ENCODE data around the gene SLC44A1.
"Not testable (repeated sequence)": the region's sequence is repeated elsewhere in the genome, so short reads cannot be mapped to it uniquely, and the experiment has no call there.

Gene SLC44A1

DNA sequence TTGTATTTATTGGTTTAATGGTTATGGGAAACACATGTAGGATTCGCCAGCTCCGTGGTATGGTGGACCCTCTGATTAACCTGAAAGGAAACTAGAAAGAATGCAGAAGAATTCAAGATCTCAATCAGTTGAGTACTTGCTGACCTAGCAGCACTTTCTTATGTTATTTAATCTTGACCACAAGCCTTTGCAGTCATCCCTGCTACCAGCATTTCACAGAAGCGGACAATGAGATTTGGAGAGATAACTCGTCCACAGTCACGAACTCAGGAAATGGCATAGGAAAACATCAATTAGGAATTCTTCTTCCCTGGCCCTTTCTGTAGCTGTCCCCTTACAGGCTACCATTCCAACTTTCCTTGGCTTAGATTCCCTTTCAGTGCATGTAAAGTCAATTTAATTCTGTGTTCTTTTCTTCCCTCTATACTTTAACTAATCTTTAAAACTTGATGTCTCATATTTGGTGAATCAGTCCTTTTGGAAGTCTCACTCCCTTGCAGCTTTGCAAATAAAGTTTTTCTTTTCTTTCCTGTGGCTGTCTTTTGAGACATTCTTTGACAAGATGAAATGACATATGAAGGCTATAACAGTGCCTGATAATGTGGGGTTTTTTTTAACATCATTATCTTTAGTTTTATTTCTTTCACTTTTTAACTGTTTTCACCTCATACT lies 1.3 kb upstream of the SLC44A1 start:
- no peak for DNase-seq

DNA sequence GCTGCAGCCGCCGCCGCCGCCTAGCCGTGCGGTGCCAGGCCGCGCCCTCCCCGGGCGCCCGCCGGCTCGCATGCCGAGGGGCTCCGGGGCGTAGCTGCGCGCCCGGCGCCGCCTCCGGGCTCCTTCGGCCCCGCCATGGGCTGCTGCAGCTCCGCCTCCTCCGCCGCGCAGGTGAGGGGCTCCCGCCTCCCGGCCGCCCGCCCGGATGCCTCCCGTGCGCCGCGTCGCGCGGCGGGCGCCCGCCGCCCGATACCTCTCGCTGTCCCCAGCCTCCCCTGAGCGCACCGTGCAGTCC lies 230 bp downstream of the SLC44A1 start:
- DNase-seq: no peak

DNA sequence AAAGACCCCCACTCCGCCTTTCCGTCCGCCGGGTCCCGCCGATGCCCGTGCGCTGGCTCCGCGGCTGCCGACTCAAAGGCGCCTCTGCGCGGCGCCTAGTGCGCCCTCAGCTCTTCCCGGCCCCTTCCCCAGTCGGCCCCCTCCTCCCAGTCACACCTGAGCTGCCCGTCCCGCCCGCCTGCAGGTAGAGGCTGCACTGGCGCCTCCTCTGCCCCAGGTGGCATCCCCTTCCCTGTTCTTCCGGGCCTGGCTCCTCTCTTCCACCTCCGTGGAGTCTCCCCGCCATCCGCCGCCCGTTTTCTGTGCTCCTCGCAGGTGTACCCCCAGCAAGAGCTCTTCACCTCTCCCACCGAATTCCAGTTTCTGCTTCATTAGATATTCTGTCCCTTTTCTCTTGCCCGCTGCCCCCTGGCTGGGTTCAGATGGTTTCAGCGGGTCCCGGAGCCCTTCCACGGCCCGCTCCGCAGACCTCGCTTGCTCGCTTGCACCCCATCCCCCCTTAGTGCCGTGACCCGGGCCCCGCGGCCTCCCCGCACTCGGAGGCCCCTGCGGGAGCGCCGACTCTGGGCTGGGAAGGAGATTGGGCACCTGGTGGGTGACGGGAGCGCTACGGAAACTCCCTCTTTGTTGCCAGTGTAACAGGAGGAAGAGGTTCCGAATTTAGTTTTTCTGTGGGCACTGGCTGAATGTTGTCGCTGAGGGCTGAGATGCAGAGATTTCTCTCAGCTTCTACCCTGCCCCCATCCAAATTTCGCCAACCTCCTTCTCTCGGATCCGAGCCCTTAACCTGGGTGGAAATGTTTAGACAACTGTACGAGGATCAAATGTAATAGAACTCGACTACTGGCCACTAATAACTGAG lies 809 bp downstream of the SLC44A1 start:
- DNase-seq: peak; percentile 60

DNA sequence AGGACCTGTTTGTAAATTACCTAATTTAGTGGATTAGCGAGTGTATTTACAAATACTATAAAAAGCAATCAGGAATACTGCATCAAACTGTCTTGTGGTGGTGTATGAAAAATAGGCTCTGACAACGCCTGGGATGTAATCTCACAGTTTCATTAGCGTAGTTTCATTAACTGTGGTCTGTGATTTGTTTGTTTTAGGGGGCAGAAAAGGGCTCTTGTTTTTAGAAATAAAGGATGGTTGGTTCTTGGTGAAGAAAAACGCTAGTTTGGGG lies 1.4 kb downstream of the SLC44A1 start:
- DNase-seq: no peak

DNA sequence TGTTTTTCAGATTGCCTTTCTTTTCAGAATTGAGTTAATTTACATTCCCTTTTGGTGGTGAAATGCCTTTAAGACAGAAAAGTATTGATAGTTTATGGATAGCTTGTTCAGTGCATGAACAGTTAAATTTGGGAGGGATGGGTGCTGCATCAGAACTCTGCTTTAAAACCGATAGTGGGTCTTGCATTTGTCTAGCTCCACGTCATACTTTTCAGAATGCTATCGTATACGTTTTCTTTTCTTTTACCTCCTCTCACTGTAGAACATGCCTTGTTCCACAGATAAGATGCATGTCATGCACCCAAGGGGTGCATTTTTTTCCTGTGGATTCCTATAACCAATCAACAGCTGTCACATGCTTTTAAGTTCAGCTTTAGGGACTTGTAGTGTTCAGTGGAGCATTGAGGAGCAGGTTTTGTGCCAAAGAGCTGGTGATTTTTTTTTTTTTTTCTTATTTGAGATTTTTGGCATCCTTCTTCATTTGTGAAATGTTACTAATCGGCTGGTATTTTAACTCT lies 2.3 kb downstream of the SLC44A1 start:
- no peak for DNase-seq

DNA sequence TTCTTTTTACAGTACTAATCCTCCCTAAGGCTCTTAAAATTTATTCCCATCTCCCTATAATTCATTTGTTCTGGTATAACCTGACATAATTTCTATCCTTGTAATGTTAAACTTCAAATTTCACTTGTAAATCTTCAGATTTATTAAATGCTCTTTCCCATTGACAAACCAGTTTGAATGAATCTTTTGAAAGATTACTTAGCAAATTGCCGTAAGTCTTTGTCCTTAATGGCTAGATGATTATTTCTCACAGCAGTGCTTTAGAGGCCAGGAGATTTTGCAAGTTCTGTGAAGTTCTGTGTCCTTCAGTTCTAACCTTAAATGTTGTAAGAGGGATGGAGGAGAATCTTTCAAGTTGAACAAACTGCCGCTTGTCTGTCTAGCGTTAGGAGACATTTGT lies 4.2 kb downstream of the SLC44A1 start:
- DNase-seq: no peak

DNA sequence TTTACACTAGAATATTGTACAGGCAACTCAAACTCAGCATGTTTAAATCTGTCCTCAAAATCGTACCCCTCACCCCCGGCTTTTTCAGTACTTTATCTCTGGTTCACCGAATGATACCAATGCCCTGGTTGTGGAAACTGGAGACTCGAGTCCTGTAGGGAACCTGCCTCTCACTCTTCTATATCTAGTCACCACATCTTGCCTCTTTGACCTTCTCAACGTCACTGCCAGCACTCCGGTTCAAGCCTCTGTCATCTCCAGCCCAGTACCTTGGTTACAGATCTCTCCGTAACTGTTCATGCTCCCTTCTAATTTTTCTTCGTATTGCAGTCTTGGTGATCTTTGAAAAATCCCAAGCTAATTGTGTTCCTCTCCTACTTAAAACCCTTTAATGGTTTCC lies 6.7 kb downstream of the SLC44A1 start:
- no peak for DNase-seq

DNA sequence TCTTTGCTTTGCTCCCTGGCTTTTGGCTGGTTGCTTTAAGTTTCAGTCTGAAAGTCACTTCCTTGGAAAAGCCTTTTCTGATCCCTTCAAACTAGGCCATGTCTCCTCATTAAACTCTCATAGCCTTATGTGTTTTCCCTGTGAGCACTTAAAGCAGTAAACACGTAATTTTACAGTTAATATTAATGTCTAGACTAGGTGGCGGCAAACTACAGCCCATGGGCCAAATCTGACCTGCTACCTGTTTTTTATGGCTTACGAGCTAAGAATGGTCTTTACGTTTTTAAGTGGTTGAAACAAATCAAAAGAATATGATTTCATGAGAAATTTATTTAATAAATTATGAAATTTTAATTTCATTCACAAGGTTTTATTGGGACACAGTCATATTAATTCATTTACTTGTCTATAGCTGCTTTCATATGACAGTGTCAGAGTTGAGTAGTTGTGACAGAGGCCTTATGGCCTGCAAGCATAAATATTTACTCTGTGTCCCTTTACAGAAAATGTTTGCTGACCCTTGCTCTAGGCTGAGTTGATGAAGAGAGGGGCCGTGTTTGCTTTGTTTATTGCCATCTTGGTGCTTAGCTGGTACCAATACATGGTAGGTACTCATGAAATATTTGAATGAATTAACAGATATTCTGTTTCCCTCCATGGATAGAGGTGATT lies 7.4 kb downstream of the SLC44A1 start:
- no peak for DNase-seq

DNA sequence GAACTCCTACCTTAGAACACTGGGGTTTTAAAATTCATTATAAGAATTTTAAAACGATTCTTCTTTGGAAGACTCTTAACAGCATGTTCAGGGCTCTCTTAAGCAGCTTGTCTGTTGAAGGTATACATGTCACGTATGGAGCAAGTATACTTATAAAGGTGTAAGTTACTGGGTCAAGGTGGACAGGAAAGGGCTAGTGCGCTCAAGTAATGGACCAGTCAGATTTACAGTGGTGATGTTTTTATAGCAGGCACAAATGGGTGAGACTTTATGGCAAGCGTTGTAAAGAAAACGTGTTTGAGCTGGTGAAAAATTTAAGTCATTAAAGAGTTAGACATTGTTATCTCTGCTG lies 7.9 kb downstream of the SLC44A1 start:
- no peak for DNase-seq

DNA sequence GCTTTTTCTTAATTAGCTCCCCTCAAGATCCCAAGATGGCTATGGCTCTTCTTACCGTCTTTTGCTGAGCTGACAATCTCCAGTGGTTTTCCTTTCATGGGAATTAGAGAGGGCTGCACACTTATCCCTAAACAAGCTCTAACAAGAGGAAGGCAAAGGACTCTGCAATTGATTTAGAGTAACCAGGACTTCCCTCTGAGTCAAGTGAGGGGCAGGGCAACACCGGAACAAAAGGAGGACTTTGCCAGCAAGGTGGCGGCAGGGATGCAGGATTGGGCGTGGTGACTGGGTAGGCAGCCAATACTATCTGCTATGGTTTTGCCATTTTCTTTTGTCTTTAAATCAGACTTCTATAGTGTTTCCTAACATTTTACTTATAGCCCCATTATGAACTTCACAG lies 9.8 kb downstream of the SLC44A1 start:
- DNase-seq: no peak

DNA sequence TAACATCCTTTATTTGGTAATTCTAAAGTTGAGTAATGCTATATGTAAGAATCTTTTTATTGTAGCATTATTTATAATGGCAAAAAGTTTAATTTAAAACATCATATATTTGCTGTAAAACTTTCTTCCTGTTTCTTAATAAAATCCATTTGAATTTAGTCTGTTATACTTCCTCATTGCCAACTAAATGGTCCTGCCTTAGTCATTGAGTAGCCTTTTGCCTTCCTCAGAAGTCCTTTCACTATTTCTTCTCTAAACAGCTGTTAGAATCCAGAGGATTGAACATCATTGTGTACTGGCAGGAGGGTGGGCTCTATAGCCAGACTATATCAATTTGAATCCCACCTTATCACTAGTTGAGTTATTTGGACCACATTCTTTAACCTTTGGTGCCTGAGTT lies 11.0 kb downstream of the SLC44A1 start:
- no peak for DNase-seq

DNA sequence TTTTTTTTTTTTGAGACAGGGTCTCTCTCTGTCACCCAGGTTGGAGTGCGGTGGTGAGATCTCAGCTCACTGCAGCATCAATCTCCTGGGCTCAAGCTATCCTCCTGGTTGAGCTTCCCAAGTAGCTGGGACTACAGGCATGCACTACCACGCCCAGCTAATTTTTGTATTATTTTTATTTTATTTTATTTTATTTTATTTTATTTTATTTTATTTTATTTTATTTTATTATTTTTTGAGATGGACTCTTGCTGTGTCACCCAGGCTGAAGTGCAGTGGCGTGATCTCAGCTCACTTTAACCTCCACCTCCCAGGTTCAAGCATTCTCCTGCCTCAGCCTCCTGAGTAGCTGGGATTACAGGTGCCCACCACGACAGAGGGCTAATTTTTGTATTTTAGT lies 12.1 kb downstream of the SLC44A1 start:
- not testable (repeated sequence) for DNase-seq

DNA sequence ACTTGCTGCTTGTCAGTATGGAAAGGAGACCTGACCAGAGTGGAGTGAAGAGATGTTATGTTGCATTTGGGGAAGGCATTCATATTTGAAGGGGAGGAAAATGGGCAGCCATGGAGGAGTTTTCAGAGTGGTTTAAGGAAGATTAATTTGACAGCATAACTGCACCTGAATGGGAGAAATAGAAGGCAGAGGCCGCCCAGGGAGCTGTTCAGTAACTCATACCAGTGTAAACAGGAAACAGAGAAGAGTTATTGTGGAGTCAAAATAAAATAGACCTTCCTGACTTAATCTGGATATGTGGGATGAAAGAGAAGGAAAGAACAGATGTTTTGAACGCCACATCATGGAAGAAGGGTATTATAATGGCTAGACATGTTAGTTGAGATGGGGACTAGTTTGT lies 13.4 kb downstream of the SLC44A1 start:
- DNase-seq: no peak

DNA sequence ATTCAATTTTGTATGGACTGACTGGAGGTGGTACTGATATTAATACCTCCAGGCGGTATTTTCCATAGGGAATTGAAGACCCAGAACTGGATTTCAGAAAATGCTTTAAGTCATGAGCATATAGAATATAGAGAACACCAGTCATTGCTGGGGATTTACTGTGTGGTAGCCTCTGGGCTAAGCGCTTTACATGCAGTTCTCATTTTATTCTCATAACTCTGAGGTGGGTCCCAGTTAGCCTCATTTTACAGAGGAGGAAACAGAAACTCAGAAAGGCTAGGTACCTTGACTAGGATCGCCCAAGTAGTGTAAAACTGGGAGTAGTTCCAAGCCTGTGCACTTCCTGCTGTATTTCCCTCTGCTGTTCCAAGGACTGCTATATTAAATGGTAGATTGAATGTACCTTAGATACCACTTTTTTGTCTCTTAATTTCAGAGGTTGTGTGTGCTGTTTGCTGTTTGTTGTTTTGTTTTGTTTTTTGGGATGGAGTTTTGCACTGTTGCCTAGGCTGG lies 13.8 kb downstream of the SLC44A1 start:
- DNase-seq: no peak

DNA sequence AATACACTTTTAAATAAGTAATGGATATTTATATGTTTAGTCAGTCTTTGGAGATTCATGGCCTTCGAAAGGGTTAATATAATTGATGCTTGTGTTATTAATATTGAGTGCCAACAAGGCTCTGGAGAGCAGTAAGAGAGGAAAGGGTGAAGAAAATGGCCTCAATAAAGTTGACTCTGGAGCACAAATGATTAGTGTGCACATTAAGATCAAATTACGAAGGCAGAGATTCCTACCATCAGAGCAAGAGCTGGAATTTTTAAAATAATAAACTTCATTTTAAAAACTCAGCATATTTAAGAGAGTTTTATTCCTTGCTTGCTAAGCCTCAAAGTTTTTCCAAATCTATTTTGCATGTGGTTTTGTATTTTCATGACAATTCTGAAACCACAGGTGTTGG lies 14.8 kb downstream of the SLC44A1 start:
- no peak for DNase-seq

DNA sequence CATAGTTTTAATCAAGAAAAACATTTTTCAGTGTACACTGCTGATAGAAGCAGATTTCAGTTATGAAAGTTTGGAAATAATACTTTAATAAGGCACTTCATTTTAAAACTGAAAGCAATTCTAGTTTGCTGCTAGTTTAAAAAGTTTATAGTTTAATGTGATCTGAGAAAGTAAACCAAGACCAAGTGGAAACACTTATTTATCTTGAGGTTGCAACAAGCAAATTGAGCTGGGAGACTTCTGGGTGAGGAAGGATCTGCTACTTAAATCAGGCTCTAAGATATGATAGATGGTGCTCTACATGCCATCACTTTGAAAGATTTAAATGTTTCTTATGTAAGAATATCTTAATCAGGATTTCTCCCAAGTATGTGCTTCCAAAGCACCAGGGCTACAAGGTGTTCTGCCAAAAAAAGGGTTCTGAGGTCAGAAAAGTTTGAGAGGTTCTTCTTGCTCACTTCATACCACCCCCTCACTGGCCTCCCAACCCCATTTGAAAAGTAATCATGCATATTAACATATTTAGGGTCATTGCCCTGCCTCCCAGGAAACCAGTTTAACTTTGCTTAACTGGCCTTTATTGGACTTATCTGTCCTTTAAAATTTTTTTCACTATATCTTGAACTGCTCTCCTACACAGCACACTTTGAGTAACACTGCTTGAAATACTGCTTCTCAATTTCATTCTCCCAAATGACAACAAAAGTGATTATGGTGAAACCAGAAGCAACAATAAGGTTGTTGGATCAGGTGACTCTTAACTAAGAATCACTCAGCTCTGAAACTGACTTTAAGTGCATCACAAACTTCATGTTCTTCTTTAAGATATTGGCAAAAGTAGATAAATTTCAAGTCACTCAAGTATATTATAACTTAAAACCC lies 15.5 kb downstream of the SLC44A1 start:
- no peak for DNase-seq

DNA sequence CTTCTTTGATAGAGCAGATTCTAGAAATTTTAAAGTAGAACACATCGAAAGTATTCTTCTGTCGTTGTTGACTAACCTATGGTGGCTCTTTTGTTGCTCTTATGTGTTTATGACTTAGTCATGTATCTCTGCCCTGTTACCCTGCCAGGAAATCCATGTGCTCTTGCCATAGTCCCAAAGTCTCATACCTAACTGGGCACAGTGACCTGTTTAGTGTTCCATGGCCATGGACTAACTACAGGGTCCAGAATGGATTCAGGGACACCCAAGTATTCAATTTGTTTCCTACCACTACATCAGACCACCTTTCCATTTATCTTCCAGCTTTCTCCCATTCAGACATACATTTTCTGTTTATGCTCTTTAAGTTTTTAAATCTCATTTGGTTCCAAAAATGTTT lies 18.0 kb downstream of the SLC44A1 start:
- no peak for DNase-seq

DNA sequence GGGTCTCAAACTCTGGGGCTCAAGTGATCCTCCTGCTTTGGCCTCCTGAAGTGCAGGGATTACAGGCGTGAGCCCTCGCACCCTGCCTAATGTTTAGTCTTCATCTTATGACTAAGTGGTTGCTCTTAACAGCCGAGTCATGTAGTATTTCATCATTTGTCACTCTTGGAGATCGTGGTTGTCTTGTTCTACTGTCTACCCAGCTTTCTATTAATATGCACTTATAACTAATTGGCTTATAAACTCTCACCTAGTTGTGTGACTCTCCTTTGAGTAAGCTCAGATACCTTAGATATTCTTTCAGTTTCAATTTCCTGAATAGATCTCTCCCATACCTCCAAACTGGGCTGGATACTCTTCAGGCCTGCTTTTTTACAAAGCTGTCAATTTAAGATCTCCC lies 19.9 kb downstream of the SLC44A1 start:
- no peak for DNase-seq

DNA sequence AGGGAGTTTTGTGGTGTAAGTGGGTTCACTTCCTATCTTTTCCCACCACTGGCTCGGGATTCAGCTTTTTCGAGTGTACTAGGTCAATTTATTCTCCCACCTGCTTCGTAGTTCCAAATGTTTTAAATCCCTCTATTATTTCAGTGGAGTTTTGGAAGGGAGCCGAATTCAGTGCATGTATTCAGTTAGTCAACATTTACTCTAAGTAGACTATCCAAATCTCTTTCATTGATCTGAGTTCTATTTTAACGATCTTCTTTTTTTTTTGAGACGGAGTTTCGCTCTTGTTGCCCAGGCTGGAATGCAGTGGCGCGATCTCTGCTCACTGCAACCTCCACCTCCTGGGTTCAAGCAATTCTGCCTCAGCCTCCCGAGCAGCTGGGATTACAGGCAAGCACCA lies 23.8 kb downstream of the SLC44A1 start:
- not testable (repeated sequence) for DNase-seq

DNA sequence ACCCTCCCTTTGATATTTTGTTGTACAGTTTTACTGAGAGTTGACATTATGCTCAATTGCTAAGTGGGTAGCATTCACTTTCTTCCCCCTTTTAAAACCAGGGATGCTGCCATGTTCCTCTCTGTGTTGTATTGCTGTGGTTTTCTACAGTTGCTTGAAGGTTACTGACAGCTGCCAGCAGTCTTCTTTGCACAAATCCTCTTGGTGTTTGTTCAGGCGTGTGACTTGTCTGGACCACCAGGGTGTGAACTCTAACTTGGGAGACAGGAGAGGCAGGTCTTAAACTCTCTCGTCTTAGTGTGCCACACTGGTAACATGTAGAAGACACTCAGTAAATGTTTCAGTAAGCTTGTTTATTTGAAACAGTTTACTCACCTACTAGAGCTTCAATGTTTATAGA lies 25.1 kb downstream of the SLC44A1 start:
- no peak for DNase-seq

DNA sequence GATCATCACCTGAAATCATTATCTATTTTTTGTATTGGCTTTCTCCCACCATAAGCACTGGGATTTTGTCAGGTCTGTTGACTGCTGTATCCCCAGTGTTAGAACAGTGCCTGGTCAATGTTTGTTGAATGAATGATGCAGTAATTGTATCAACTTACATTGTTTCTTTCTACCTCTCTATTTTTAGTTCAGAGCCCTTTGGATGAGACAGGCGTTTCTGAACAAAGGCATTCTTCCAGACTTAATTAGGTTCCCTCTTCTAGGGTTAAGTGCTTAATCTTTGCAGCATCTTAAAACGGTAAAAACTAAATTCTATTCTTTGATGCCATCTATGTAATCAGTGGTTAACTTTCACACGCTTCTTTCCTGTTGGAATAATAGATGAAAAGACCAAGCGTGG lies 26.3 kb downstream of the SLC44A1 start:
- no peak for DNase-seq

DNA sequence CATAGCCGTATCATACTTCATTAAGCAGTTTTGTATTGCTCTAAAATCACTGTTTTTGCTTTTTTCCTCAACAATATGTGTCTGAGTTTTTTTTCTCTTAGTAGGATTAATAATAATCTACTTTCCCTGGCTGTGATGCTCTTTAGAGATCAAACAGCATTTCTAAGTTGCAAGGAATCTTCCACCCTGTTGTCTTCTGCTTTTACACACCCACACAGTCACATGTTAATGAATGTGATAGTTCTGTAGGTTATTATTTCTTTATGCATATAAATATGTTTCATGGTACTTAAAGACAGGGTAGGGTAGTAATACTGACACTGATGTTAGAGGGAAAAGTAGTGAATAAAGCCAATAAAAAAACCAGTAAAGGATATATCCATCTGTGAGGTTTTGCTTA lies 29.3 kb downstream of the SLC44A1 start:
- DNase-seq: no peak

DNA sequence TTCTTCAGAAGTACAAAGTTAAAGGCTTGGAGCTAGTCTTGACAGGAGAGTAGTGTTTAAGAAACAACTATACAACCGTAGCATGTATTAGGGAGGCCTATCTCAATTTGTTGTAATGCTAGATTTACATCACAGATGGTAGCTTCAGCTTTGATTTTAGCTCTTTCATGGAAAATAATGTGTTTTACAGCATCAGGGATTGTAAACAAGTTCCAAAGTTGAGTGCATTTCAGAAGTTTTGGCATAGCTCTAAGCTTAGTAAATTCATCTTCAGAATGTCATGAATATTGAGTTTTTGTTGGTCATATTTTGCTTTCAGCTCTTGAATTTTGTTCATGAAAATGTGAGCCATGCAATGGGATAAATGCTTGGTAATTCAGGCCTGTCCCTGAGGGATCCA lies 30.7 kb downstream of the SLC44A1 start:
- no peak for DNase-seq
